BJ (cell line): ENCODE measurements around the gene ANK2. TPM values are rescaled to one million over a fixed set of nuclear protein-coding genes. Genes with fewer than 3 reads are reported as not detected.

ENCODE experiments used
- CTCF ChIA-PET: fragments of 350-600 bp; formaldehyde crosslinking; extraction: SDS; loops from one replicate; lab custom pipeline; 2021; ENCODE audit warnings: antibody characterized with exemption, inconsistent platforms; lab: Yijun Ruan, JAX
- POLR2A ChIA-PET: fragments of 300-600 bp; sonication (Branson Sonifier 250); formaldehyde crosslinking; extraction: SDS; loops from one replicate; lab custom pipeline; 2021; ENCODE audit warnings: antibody characterized with exemption; lab: Charles Lee
- DNase-seq: peaks from one replicate; pipeline ENCODE4 v3.0.0-alpha.2; 2011; ENCODE audit warnings: low read depth
- H3K27me3 ChIP-seq: 2 replicates; pipeline ENCODE4 v1.6.0; 2011; ENCODE audit warnings: low read length; ENCODE audit not compliant: control insufficient read depth, insufficient read depth
- H3K36me3 ChIP-seq: 2 replicates; pipeline ENCODE4 v1.5.1; 2011; ENCODE audit warnings: low read length; ENCODE audit not compliant: control insufficient read depth, insufficient read depth
- H3K4me3 ChIP-seq: 2 replicates; pipeline ENCODE4 v1.5.1; 2011; ENCODE audit warnings: low read depth, mild to moderate bottlenecking, control low read depth, low read length
- CTCF ChIP-seq: IDR thresholded peaks from 2 replicates; pipeline ENCODE4 v1.5.1; 2011; ENCODE audit warnings: low read depth, mild to moderate bottlenecking, control low read depth, inconsistent platforms, low read length, moderate library complexity; ENCODE audit not compliant: insufficient read depth
- polyA plus RNA-seq: library from polyadenylated mRNA; depleted of rRNA; stranded (reverse); fragments of >200 nt; gene quantifications from 2 replicates; pipeline ENCODE4 v1.2.3, GENCODE V29; 2011

Gene ANK2
- polyA plus RNA-seq, 1 experiment, result 2.3 TPM

- POLR2A ChIA-PET, result interaction anchor here (0.7 kb wide), 1 partner anchor 1335 kb away, joined by 6 read pairs; no protein-coding TSS in a partner anchor
- Histone ChIP-seq H3K4me3 (no peak overlapping the region), H3K27me3 (no peaks in the 10 kb centered on the region), H3K36me3 (no peaks in the 10 kb centered on the region)
- no peak for DNase-seq
- CTCF ChIA-PET, result interaction anchor here (0.6 to 1.3 kb wide), 2 partner anchors 18 to 829 kb away, joined by 3 read pairs; no protein-coding TSS in a partner anchor
- TF ChIP-seq CTCF, result no peak
These were observed 35.7 kb upstream of the ANK2 start for GRCh38 chr4:113013751-113014150.

DNA sequence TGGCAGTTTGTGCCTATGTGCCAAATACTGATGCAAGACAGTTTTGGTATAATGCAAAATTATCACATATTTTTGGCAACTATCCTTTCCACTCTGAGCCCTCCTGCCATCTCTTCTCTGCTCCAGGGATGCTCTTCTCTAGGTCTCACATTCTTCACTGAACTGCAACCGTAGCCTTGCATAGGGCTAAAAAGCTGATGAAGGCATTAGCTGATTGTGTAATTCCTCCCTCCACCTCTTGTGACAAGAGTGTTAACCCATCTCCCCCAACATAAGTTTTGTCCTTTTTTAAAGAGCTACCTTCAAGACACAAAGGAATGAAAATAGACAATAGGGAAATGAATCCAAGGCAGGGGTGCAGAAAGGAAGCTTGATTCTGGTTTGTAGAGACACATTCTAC, 33.1 kb upstream of the ANK2 start:
- POLR2A ChIA-PET, result no interaction called here
- no peak for DNase-seq
- CTCF ChIA-PET, result interaction anchor here (0.6 kb wide), 1 partner anchor 128 kb away, joined by 3 read pairs; no protein-coding TSS in a partner anchor
- Histone ChIP-seq H3K27me3 (no peaks in the 10 kb centered on the region), H3K4me3 (no peak overlapping the region), H3K36me3 (no peaks in the 10 kb centered on the region)
- TF ChIP-seq CTCF, result no peak

- ChIA-PET CTCF (no interaction called here), POLR2A (interaction anchor here (0.5 kb wide), 1 partner anchor 30 kb away, joined by 5 read pairs; no protein-coding TSS in a partner anchor)
- Histone ChIP-seq H3K4me3 (no peak overlapping the region), H3K27me3 (no peaks in the 10 kb centered on the region), H3K36me3 (no peaks in the 10 kb centered on the region)
- no peak for TF ChIP-seq CTCF
- no peak for DNase-seq
These were observed 28.5 kb upstream of the ANK2 start for GRCh38 chr4:113020966-113021365.

DNA sequence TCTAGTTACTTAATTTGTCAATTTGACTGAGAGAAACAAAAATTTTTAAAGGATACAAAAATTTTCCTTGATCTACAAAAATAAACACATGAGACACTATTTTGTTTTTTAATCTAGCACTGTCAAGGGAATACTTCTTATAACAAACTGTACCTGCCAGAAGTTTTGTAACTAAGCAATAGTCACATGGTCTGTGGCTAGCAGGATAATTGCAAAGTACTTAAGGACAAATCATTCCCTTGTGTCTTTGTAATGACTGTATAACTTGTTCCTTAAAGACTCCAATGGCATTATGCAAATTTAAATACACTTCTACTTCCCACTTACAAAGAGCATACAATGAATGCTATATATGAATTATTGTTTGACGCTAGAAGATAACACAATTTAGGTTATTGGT, 25.1 kb upstream of the ANK2 start:
- no peak overlapping the region for H3K4me3 ChIP-seq
- H3K36me3 ChIP-seq, result no peaks in the 10 kb centered on the region
- no peaks in the 10 kb centered on the region for H3K27me3 ChIP-seq
- DNase-seq, result no peak
- ChIA-PET POLR2A (no interaction called here), CTCF (no interaction called here)
- TF ChIP-seq CTCF, result no peak

DNA sequence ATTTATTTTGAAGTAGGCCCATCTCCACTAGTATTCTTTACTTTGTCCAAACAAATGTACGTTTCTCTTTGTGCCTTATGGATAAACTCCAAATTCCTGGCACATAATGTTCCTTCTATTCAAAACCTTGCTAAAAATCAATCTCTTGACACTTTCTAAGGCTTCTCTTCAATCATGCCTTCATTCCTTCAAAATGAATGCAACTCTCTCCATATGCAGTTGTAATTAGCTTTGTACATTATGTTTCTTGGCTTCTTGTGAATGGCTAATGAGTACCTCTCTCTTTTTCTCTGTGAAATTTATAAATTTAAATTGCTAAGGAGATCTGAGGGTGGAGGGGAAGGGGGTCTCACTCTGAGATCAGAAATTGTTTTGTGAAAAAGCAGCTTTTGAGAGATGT, 24.0 kb upstream of the ANK2 start:
- CTCF ChIA-PET, result interaction anchor here (0.6 kb wide), 1 partner anchor 322 kb away, joined by 3 read pairs; no protein-coding TSS in a partner anchor

More for the DNA sequence above, 24.0 kb upstream of the ANK2 start:
- POLR2A ChIA-PET, result no interaction called here
- no peak for TF ChIP-seq CTCF
- Histone ChIP-seq H3K4me3 (no peak overlapping the region), H3K36me3 (no peaks in the 10 kb centered on the region), H3K27me3 (no peaks in the 10 kb centered on the region)
- DNase-seq, result no peak
